GM19240 (cell line): Measurements from ENCODE around the gene HS6ST1.

Experiments used
- DNase-seq: peaks from one replicate; pipeline ENCODE4 v3.0.0; 2011; ENCODE audit warnings: low spot score; ENCODE audit not compliant: insufficient read length

Gene HS6ST1

DNA sequence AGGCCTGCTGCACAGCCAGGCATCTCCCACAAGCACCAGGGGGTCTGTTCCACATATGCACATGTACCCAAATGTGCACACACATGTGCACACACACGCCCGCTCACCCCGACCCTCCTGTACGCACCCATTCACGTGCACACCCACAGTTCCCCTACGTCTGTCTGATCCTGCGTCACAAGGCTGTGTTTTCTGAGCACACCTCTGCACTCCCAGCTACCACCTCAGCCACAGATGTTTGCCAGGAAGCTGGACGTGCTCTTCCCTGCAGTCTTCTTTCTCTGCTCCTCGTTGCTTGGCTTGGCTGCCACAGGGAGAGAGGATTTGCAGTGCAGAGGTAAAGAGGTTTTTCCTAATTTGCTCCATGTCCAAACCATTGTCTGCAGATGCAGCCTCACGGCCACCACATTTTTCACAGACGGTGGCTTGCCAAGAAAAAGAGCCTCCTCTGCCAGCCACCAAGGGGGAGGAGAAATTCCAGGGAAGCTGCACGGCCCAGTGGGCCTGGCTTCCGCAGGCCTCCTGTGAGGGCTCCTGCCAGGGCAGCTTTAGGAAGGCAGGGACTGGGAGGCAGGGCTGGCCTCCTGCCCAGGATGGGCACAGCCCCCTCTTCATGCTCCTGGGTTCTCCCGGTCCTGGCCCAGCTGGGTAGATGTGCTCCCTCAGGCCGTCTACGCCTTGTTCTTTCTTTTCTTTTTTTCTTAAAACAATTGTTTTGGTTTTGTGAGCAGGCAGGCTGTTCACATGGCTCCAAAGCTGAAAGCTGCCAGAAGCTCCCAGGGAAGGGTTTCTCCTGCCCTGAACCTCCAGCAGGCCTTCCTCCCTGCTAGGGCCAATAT is 29.3 kb upstream of the HS6ST1 start:
- DNase-seq = no peak

GRCh38 chr2:128347171-128347558 is 28.5 kb upstream of the HS6ST1 start:
- DNase-seq = no peak

GRCh38 chr2:128346291-128347170 is 27.9 kb upstream of the HS6ST1 start:
- no peak for DNase-seq

GRCh38 chr2:128345436-128346165 is 26.9 kb upstream of the HS6ST1 start:
- no peak for DNase-seq

- DNase-seq = no peak
These were observed 25.4 kb upstream of the HS6ST1 start for GRCh38 chr2:128344101-128344500.

DNA sequence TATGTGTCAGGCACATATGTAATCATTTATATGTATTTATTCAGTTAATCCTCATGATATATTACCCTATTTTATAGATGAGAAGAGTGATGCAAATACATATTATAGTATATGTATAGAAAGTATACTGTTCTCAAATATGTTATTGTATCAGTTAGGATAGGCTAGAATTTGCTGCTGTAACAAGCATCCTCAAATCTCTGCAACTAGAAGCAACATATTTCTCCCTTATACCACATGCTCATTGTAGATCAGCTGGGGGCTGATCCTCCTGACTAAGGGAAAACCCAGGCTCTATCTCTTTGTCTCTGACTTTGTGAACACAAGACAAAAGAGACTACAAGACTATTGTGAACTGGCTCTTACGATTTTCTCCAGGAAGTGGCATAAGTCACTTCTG is 24.8 kb upstream of the HS6ST1 start:
- DNase-seq = no peak

- DNase-seq = no peak
These were observed 23.9 kb upstream of the HS6ST1 start for GRCh38 chr2:128342550-128342949.

DNA sequence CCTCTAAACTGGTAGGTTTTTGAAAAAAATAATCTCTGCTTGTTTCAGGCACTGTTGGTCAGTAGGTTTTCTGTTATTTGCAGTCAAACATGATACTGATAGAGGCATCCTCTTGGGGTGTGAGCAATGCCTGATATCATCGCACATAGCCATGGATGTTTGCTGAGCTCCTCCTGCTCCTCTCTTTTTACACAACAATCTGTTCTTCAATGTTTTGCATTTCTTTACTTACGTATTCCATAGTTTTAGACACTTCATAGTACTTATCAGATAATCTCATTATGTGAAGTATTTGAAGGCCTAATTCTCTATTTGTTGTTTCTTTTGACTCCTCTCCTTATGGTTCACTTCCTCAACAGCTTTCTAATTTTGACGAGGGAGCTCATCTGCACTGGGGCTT is 23.0 kb upstream of the HS6ST1 start:
- DNase-seq = no peak

DNA sequence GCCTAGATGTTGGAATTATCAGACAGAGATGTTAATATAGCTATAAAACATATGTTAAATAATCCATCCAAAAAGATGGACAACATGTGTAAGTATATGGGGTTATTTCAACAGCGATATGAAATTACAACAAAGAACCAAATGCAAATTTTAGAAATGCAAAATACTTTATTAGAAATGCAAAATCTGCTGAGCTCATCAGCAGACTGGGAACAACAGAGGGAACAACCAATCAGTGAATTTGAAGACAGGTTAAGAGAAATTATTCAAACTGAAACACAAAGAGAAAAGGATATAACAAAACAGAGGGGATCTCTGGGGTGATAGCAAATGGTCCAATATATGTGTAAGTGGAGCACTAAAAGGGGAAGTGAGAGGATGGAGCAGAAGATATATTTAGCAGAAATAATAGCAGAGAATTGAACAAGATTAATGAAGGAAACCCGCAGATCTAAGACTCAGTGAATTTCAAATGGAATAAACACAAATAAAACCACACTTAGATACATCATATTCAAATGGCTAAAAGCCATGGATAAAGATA is 13.5 kb upstream of the HS6ST1 start:
- DNase-seq = no peak

DNA sequence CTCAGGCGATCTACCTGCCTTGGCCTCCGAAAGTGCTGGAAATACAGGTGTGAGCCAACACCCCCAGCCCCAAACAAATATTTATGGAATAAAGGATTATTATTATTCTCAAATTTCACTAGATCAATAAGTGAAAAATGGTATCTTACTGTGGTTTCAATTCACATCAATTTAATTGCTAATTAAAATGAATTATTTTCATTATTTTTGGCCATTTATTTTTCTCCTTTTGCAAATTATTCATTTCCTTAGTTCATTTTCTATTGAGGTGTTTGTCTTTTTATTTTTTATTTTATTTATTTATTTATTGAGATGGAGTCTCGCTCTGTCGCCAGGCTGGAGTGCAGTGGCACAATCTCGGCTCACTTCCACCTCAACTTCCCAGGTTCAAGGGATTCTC is 11.9 kb upstream of the HS6ST1 start:
- no peak for DNase-seq

DNA sequence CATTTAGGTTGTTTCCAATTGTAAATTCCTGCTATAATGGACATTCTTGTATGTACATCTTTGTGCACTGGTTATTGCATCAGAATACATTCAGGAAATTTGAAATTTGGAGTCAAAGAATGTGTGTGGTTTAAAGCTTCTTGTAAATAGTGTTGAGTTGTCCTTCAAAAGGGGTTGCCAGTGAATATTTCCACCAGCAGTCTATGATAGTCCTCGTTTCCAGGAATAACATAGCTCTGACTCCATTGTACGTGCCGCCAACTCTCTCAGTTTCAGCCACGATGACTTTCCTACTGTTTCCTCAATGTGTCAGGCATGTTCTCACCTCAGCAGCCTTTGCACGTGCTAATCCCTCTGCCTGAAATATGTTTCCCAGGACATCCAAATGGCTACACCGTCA is 10.9 kb upstream of the HS6ST1 start:
- no peak for DNase-seq

GRCh38 chr2:128327180-128327964 is 8.7 kb upstream of the HS6ST1 start:
- DNase-seq = no peak

GRCh38 chr2:128326346-128326745 is 7.7 kb upstream of the HS6ST1 start:
- no peak for DNase-seq

GRCh38 chr2:128325611-128326181 is 7.0 kb upstream of the HS6ST1 start:
- no peak for DNase-seq

- no peak for DNase-seq
These were observed 6.3 kb upstream of the HS6ST1 start for GRCh38 chr2:128324897-128325410.

- DNase-seq = no peak
These were observed 5.6 kb upstream of the HS6ST1 start for GRCh38 chr2:128324008-128324896.

- DNase-seq = no peak
These were observed 4.9 kb upstream of the HS6ST1 start for GRCh38 chr2:128323555-128323931.

DNA sequence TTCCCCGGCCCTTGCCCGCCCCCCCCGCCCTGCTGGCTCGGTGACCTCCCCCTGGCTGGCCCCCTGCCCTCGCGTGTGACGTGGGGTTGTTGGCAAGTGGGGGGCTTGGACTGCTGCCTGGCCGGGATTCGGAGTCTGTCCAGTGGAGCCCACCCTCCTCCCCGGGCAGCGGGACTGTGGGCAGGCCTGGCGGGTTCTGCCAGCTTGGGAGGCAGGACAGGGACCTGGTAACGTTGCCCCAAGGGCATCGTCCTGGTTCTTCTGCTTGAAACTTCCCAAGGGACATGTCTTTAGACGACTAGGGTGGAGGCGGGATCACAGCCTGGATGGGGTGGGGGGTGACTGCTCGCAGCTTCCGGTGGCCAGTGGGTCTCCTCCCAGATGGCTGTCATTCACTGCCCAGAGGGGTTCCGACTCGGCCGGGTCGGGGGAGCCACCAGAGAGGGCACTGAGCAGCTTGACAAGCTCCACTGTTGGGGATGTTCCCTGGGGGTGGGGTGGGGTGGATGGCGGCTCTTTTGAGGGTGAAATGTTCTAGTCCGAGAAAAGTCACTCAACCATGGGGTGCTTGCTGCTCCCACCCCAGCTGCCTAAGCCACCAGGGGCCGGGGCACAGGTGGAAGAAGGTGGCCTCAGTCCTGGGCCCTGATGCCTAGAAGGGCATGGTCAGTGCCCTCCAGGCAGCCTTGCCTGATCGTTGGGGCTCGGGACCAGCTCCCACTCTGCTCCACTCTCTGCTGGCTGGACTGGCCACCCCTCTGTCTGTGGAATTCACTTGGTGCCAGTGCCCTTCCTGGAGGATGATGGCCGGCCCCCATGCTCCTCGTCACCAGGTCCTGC is 4.3 kb upstream of the HS6ST1 start:
- no peak for DNase-seq
